ENCODE results near the gene DISP3. TPM values are rescaled to one million over a fixed set of nuclear protein-coding genes. Genes with fewer than 3 reads are reported as not detected.

The DISP3 gene
- total RNA-seq, 1 donor from 2014 or later = 0.18 TPM

DNA sequence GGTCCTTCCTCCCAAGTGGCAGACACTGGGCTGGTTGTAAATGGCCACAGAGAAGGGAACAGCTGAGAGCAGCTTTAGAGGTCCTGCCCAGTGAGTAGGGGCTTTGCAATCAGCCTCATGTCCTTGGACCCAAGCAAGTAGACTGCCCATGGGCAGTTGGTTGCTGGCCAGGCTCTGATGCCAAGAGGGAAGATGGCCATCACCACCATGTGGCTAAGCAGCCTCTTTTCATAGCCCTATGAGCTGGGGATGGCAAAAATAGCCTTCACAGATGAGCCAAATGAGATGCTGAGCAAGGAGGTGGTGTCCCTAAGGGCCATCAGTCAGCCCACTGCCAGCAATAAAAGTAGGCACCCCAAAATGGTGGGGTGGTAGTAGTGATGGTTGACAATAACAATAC is 3.2 kb downstream of the DISP3 start:
- DNase-seq (ENCODE audit: low spot score) (no peak), ATAC-seq (no peak)
- intact Hi-C loops (cut with DNase I) = no loop called here

GRCh38 chr1:11482701-11483479 is 3.9 kb downstream of the DISP3 start:
- intact Hi-C loops (cut with DNase I) = no loop called here
- ATAC-seq (no peak), DNase-seq (ENCODE audit: low spot score) (no peak)

DNA sequence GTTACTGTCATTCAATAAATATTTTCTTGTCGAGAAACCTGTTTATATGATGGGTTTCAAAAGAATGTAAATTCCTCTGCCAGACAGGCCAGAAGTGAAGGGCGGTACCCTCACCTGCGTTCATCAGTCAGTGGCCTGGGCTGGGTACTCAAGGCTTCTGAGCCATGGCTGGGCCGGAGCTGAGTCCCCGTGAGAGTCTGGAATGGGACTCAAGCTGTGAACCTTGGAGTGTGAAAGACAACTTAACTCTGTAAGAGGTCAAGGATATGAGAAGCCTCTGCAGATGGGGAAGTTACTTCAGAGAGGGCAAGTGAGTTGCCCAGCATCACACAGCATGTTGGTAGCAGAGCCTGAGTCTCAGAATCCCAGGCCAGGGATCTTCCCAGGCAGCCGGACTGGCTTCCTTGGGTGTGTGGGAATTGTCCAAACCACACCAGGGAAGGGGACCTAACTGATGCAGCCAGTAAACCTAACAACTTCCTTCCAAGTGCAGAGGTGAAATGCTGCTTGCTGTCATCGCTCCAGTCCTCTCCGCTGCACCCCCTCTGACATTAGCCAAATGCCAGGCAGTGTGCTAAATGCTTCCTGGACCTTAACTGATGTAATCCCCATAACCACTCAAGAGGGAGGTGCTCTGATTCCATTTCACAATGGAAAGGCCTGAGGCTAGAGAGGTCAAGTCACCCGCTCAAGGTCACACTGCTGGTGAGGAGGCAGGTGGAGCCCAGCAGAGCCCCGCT is 4.8 kb downstream of the DISP3 start:
- no peak for DNase-seq (ENCODE audit: low spot score)
- no peak for ATAC-seq
- intact Hi-C loops (cut with DNase I) = no loop called here

- intact Hi-C loops (cut with DNase I) = no loop called here
- no peak for DNase-seq (ENCODE audit: low spot score)
- no peak for ATAC-seq
Observed at GRCh38 chr1:11484321-11484655, 5.3 kb downstream of the DISP3 start.

GRCh38 chr1:11485191-11485590 is 6.2 kb downstream of the DISP3 start:
- ATAC-seq (no peak), DNase-seq (ENCODE audit: low spot score) (no peak)
- intact Hi-C loops (cut with DNase I) = no loop called here

- intact Hi-C loops (cut with DNase I) = no loop called here
- peak; percentile 33 for DNase-seq (ENCODE audit: low spot score)
- no peak for ATAC-seq
Observed at GRCh38 chr1:11486231-11487009, 7.5 kb downstream of the DISP3 start.

GRCh38 chr1:11487196-11487751 is 8.3 kb downstream of the DISP3 start:
- intact Hi-C loops (cut with DNase I) = no loop called here
- DNase-seq (ENCODE audit: low spot score) (peak; percentile 13), ATAC-seq (no peak)

GRCh38 chr1:11488201-11488770 is 9.3 kb downstream of the DISP3 start:
- intact Hi-C loops (cut with DNase I) = no loop called here
- peak; percentile 38 for DNase-seq (ENCODE audit: low spot score)
- no peak for ATAC-seq

DNA sequence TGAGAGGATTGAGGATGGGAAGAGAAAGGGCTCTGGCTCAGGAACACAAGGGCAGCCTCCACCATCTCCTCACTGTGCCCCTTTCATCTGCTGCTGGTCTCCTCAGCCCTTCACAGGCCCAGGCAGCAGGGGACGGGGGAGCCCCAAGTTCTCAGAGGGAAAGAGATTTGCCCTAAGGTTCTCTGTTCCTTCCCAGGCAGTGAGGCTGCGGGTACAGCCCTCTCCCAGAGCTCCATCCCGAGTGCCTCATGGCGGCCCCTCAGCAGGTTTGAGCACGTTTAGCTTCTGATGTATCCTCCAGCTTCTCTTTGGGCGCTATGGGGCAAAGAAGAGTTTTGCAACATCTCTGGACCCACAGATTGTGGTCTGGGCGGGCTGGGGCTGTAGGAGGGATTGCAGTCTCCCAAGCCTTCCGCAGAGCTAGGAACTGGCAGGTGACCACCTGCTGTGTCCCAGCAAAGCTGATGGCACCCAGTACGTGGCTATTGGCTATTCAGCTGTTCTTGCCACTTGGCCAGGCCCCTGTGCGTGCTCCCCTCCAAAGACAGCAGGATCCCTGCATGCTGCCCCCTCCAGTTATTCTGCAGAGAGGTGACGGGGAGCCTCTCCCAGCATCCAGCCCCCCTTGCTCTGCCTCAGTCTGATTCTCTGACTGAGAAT is 10.1 kb downstream of the DISP3 start:
- no peak for ATAC-seq
- peak; percentile 33 for DNase-seq (ENCODE audit: low spot score)
- intact Hi-C loops (cut with DNase I) = no loop called here

DNA sequence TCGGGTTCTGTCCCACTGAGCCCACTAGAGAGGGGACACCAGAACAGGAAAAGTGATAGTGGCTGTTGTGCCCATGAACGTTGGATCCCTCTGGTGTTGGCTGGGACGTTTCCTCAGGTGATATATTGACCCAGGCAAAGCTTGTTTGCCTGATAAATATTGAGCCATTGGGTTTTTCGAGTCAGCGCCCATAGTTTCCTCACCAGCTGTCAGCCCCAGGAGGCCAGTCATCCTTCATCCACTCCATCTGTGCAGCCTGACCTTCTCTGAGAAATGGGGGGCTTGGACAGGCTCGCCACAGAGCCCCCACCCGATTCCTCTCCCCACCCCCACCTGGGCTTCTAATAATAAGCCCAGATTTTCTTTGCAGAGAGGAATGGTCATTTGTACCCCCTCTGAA is 13.3 kb downstream of the DISP3 start:
- no peak for ATAC-seq
- peak; percentile 12 for DNase-seq (ENCODE audit: low spot score)
- intact Hi-C loops (cut with DNase I) = no loop called here

GRCh38 chr1:11493972-11494655 is 15.2 kb downstream of the DISP3 start:
- intact Hi-C loops (cut with DNase I) = no loop called here
- DNase-seq (ENCODE audit: low spot score) = peak; percentile 21
- ATAC-seq = no peak

- DNase-seq (ENCODE audit: low spot score) (peak; percentile 41), ATAC-seq (no peak)
- intact Hi-C loops (cut with DNase I) = no loop called here
Observed at GRCh38 chr1:11494771-11495170, 15.8 kb downstream of the DISP3 start.

- peak; percentile 5 for DNase-seq (ENCODE audit: low spot score)
- ATAC-seq = no peak
Observed at GRCh38 chr1:11495579-11495978, 16.6 kb downstream of the DISP3 start.

GRCh38 chr1:11496551-11497080 is 17.7 kb downstream of the DISP3 start:
- DNase-seq (ENCODE audit: low spot score) (peak; percentile 37), ATAC-seq (no peak)
- intact Hi-C loops (cut with DNase I) = no loop called here

More at GRCh38 chr1:11495579-11495978, 16.6 kb downstream of the DISP3 start:
- intact Hi-C loops (cut with DNase I) = no loop called here

- ATAC-seq (no peak), DNase-seq (ENCODE audit: low spot score) (peak; percentile 23)
- intact Hi-C loops (cut with DNase I) = no loop called here
Observed at GRCh38 chr1:11498956-11499594, 20.1 kb downstream of the DISP3 start.

DNA sequence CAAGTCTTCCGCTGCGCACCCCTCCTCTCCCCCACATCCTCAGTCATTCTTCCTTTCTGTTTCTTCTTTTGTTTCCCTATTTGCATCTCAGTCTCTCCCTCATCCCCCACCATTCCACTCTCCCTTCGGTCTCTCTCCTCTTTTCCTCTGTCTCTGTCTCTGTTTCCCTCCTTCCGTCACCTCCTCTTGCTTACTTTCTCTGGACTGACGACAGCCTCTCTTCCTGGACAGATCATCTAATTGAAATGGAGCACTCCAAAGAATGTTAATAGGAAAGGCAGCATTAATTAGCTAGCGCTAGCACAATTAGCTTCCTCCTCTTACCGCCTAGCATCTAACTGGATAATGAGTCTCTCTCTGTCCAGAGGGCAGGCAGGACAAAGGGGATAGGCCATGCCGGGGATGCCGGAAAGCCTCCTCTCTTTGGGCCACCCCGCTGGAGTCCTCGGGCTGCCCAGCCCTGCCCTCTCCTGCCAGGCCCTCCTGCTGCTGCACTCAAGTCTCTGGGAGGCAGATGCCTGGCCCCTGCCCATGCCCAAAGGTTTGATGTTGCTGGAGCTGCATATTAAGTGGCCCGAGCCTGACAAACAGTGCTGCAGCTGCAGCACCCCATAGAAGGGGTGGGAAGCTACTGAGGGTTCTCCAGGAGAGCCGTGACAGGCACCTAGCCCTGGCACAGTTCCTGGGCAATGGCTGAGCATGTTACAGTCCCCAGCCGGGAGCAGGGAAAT is 20.8 kb downstream of the DISP3 start:
- intact Hi-C loops (cut with DNase I) = no loop called here
- DNase-seq (ENCODE audit: low spot score) (peak; percentile 31), ATAC-seq (no peak)

GRCh38 chr1:11500881-11501280 is 21.9 kb downstream of the DISP3 start:
- DNase-seq (ENCODE audit: low spot score) = peak; percentile 35
- ATAC-seq = no peak
- intact Hi-C loops (cut with DNase I) = no loop called here

Data from sciatic nerve (tissue), 2 donors.